Mononuclear cell (primary cell): ENCODE results near the gene LYRM2. TPM values are rescaled to one million over a fixed set of nuclear protein-coding genes. Genes with fewer than 3 reads are reported as not detected.

Experiments
- H3K27me3 ChIP-seq: 2 replicates; pipeline ENCODE4 v1.6.0; 2011; ENCODE audit warnings: low read length, control low read depth; ENCODE audit not compliant: insufficient read depth
- H3K4me1 ChIP-seq: 2 replicates; pipeline ENCODE4 v1.5.1; 2011; ENCODE audit warnings: mild to moderate bottlenecking, low read length, control low read depth; ENCODE audit not compliant: insufficient read depth
- H3K4me3 ChIP-seq: 2 replicates; pipeline ENCODE4 v1.5.1; 2011; ENCODE audit warnings: mild to moderate bottlenecking, low read length, moderate library complexity
- H3K9me3 ChIP-seq: 2 replicates; pipeline ENCODE4 v1.5.1; 2011; ENCODE audit warnings: low read depth, mild to moderate bottlenecking, control low read depth, low read length
- total RNA-seq: library from RNA; depleted of rRNA; stranded (reverse); fragments of >200 nt; gene quantifications from one replicate; pipeline ENCODE4 v1.2.3, GENCODE V29; 2012

The LYRM2 gene
- total RNA-seq, 1 donor: 21.3 TPM

- no peak overlapping the region for H3K4me3 ChIP-seq
- H3K9me3 ChIP-seq: no peaks in the 10 kb centered on the region
- no peaks in the 10 kb centered on the region for H3K27me3 ChIP-seq
- no peaks in the 10 kb centered on the region for H3K4me1 ChIP-seq
Measured at GRCh38 chr6:89527634-89528033, 110.9 kb downstream of the LYRM2 start.

- Histone ChIP-seq H3K4me3 (no peak overlapping the region), H3K4me1 (no peaks in the 10 kb centered on the region), H3K9me3 (no peaks in the 10 kb centered on the region), H3K27me3 (no peaks in the 10 kb centered on the region)
Measured at GRCh38 chr6:89526563-89526869, 112.0 kb downstream of the LYRM2 start.

DNA sequence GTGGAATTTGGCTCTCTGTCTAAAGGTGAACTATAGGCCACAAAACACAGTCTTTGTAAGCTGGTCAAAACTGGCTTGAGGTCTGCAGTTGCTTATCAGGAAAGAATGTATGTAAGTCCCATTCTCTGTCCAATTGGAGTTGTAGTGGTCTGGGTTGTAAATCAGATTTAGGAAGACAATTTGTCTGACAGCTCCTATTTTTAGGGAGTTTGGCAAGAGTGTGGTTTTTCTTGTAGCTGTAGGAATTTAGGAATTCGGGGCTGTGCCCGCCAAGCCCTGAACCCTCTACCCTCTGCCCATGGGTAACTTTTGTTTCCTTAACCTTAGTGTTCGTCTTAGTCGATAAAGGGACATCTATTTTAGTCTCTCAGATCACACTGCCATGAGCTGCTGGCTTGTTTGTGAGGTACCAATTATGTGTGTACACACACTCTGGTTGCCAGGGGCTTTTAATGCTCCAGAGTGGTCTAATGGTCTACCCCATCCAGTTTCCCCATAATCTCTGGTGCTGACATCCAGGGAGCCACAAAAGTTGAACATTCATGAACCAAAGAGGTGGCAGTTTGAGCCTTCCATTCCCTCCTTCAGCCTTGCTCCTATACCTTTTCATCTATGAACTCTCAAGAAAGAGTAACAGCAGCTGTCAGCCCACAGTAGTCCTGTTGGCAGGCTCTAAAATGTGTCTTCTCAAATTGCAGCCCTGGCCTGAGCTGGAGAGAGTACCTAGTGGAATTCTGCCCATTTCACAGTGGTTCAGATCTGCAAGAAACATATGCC is 112.6 kb downstream of the LYRM2 start:
- Histone ChIP-seq H3K4me1 (no peaks in the 10 kb centered on the region), H3K4me3 (no peak overlapping the region), H3K9me3 (no peaks in the 10 kb centered on the region), H3K27me3 (no peaks in the 10 kb centered on the region)

DNA sequence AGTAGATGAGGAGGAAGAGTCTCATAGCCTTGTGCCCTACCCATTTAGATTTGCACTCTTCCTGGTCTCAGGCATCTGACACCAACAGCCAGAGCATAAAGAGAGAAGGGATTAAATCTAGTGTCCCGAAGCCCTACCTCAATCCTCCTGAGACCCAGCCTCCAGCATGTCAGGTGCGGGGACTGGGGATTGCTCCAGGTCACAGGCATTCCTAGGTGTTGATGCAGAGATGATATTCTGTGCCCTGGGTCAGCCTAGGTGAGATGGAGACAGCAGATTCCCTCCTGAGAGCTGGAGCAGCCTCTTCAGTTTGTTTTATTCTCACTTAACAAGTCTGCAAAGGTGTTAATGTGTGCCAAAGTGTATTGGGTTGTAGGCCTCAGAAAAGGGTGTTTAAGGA is 115.8 kb downstream of the LYRM2 start:
- no peaks in the 10 kb centered on the region for H3K9me3 ChIP-seq
- H3K27me3 ChIP-seq: no peaks in the 10 kb centered on the region
- no peak overlapping the region for H3K4me3 ChIP-seq
- no peaks in the 10 kb centered on the region for H3K4me1 ChIP-seq

DNA sequence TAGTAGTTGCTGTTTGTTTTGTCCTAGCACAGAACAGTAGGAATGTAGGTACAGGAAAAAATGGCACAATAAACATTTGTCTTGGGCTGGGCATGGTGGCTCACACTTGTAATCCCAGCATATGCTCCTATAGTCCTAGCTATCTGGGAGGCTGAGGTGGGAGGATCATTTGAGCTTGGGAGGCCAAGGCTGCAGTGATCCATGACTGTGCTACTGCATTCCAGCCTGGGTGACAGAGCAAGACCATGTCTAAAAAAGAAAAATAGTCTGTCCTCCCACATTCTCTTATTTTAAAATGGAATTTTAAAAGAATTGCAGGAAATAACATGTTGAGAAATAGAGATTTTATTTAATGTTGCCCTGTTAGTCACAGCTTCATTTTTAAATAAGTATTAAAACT is 117.8 kb downstream of the LYRM2 start:
- H3K9me3 ChIP-seq: no peaks in the 10 kb centered on the region
- no peak overlapping the region for H3K4me3 ChIP-seq
- no peaks in the 10 kb centered on the region for H3K27me3 ChIP-seq
- H3K4me1 ChIP-seq: no peaks in the 10 kb centered on the region

DNA sequence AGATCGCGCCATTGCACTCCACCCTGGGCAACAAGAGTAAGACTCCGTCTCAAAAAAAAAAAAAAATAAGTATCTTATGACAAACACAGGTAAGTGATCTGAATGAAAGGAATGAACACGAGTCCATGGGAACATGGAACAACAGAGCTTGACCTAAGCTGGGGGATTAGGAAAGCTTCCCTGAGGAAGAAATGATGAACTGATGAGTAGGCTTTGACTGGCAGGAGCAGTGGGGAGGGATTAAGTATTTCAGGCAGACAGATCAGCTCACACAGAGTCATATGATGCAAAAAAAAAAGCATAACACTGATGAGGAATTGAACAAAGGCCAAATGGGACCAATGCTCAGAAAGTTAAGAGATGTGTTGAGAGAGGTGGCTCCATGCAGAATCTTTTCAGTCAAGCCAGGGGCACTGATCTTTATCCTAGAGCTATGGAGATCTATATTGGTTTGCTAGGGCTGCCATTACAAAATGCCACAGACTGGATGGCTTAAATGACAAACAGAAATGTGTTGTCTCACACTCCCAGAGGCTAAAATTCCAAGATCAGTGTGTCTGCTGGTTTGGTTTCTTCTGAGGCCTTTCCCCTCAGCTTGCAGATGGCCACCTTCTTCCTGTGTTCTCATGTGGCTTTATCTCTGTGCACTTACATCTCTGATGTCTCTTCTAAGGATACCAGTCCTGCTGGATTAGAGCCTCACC is 120.0 kb downstream of the LYRM2 start:
- Histone ChIP-seq H3K4me3 (no peak overlapping the region), H3K4me1 (no peaks in the 10 kb centered on the region), H3K9me3 (no peaks in the 10 kb centered on the region), H3K27me3 (no peaks in the 10 kb centered on the region)

Other genes starting within 250 kb of the LYRM2 start
- 6.8 TPM for gene RRAGD, start 226.5 kb downstream of the LYRM2 start, total RNA-seq
- gene ANKRD6, start 205.6 kb downstream of the LYRM2 start, total RNA-seq: 1.8 TPM
- 30.7 TPM for gene MDN1, start 181.0 kb upstream of the LYRM2 start, total RNA-seq
- gene CASP8AP2, start 191.1 kb upstream of the LYRM2 start, total RNA-seq: 16.7 TPM